Right lobe of liver (tissue), 6 donors: ENCODE results near the gene REPIN1. TPM values are rescaled to one million over a fixed set of nuclear protein-coding genes. Genes with fewer than 3 reads are reported as not detected.

Experiments
- ATAC-seq, 4 donors: fragments of 200-7000 bp; cut with Tn5 transposase; one replicate each; pipeline ENCODE4 v1.9.1; 2020; ENCODE audit warnings: mild to moderate bottlenecking in 4 of 4, moderate library complexity in 4 of 4
- DNase-seq, 3 donors: peaks; one replicate each; pipeline ENCODE4 v3.0.0-alpha.2; 2020
- H3K27ac ChIP-seq, 3 donors: fragments of 200-600 bp; one replicate each; pipeline ENCODE4 v1.8.0; 2022
- H3K27me3 ChIP-seq, 2 donors: fragments of 200-600 bp; one replicate each; pipeline ENCODE4 v1.8.0; 2022
- H3K36me3 ChIP-seq, 4 donors: fragments of 200-600 bp; sonication (generic) in 1 of 4; one replicate each; pipeline versions ENCODE4 v1.5.1 to v1.8.0; 2017 to 2022; ENCODE audit warnings: control low read depth in 1 of 4
- H3K4me1 ChIP-seq, 4 donors: fragments of 200-600 bp; sonication (generic) in 1 of 4; one replicate each; pipeline versions ENCODE4 v1.5.1 to v1.8.0; 2017 to 2022; ENCODE audit warnings: control low read depth in 1 of 4
- H3K4me3 ChIP-seq, 3 donors: fragments of 200-600 bp; one replicate each; pipeline ENCODE4 v1.8.0; 2022
- H3K9me3 ChIP-seq, 4 donors: fragments of 200-600 bp; sonication (generic) in 1 of 4; one replicate each; pipeline versions ENCODE4 v1.5.1 to v1.8.0; 2017 to 2022; ENCODE audit warnings: control low read depth in 1 of 4
- POLR2A ChIP-seq: fragments of 450-650 bp; IDR thresholded peaks from one replicate; pipeline ENCODE4 v1.6.1; 2017; ENCODE audit warnings: antibody characterized with exemption, mild to moderate bottlenecking
- WGBS: methylation state at CpG from one replicate; pipeline ENCODE4 v1.1.6; 2018; ENCODE audit warnings: low coverage, low lambda C conversion rate; ENCODE audit not compliant: insufficient coverage; ENCODE audit errors: missing lambda C conversion rate; 5-methylcytosine and 5-hydroxymethylcytosine counted together
- intact Hi-C, 2 donors: fragments of 100-400 bp; cut with DNase I; formaldehyde crosslinking; loops; one replicate each; pipeline versions ENCODE4 v1.11.2 to v1.14.1; 2022
- total RNA-seq, 6 experiments: library from RNA; depleted of rRNA in 2 of 6; stranded (reverse); fragments of >200 nt in 2 of 6; fragmentation: NEBNext Ultra II Directional in 3 of 6; extraction: Animal tissue kit (Norgen Biotek cat#: 25700) in 3 of 6; gene quantifications; one replicate each; pipeline versions ENCODE4 v1.1.0 to v1.2.4, GENCODE V29; 2016 to 2023
- TF ChIP-seq, protein P1 (sequence below), 4 donors: fragments of 200-600 bp in 3 of 4; fragments of 450-650 bp in 1 of 4; IDR thresholded peaks; one replicate each; pipeline versions ENCODE4 v1.5.1 to v1.8.0; 2016 to 2022; ENCODE audit warnings: antibody characterized with exemption in 4 of 4, mild to moderate bottlenecking in 2 of 4
- donor health status: DM: no; HTN: yes; CAD: no.
- donor health status: DM: no; HTN: no; CAD: no.
- donor health status: DM: no; HTN: no; CAD: no.
- donor health status: DM: no; HTN: yes; CAD: no.
- donor health status: DM: no; HTN: yes; CAD: no.

The REPIN1 gene
- total RNA-seq, 6 experiments from 2014 or later, result 56.2 to 133 (median 73.5) TPM

GRCh38 chr7:150376560-150376959 is 7.9 kb downstream of the REPIN1 start:
- Histone ChIP-seq H3K4me3 (no peak overlapping the region), H3K27ac (peak overlapping the region in 2 of 3 donors; percentile 79 to 92), H3K4me1 (peaks cover 0 to 42% (median 16%) of the 10 kb centered on the region in 4 donors), H3K9me3 (no peaks in the 10 kb centered on the region), H3K36me3 (peaks cover 0 to 28% (median 10%) of the 10 kb centered on the region in 4 donors), H3K27me3 (no peaks in the 10 kb centered on the region)
- intact Hi-C loops, result no loop called here
- DNase-seq (no peak), ATAC-seq (no peak)
- 44% methylated on average over 6 of the region's 6 CpGs for WGBS
- TF ChIP-seq, protein P1, sequence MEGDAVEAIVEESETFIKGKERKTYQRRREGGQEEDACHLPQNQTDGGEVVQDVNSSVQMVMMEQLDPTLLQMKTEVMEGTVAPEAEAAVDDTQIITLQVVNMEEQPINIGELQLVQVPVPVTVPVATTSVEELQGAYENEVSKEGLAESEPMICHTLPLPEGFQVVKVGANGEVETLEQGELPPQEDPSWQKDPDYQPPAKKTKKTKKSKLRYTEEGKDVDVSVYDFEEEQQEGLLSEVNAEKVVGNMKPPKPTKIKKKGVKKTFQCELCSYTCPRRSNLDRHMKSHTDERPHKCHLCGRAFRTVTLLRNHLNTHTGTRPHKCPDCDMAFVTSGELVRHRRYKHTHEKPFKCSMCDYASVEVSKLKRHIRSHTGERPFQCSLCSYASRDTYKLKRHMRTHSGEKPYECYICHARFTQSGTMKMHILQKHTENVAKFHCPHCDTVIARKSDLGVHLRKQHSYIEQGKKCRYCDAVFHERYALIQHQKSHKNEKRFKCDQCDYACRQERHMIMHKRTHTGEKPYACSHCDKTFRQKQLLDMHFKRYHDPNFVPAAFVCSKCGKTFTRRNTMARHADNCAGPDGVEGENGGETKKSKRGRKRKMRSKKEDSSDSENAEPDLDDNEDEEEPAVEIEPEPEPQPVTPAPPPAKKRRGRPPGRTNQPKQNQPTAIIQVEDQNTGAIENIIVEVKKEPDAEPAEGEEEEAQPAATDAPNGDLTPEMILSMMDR (IDR thresholded peaks at IDR 0.05), result no peak
- no peak for TF ChIP-seq POLR2A

DNA sequence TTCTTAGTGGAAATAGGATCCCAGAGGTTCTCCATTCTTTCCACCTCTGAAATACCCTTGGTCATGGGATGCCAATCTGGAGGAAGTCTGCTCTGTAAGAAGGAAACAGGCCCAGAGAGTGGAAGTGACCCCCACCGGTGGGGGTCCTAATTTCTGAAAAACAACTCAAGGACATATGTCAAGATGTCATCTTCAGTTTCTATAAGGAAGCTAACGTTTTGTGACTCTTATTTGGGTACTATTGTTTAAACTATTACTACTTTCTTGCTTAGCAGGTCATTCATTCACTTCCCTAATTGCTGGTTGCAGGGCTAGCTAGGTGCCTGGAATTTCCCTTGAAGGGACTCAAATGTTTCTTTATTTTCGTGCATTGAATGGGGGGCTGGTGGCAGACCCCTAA is 8.6 kb downstream of the REPIN1 start:
- Histone ChIP-seq H3K4me1 (peaks cover 0 to 42% (median 16%) of the 10 kb centered on the region in 4 donors), H3K36me3 (peaks cover 0 to 25% (median 8%) of the 10 kb centered on the region in 4 donors), H3K27ac (peak overlapping the region in 2 of 3 donors; percentile 79 to 92), H3K4me3 (no peak overlapping the region), H3K9me3 (no peaks in the 10 kb centered on the region), H3K27me3 (no peaks in the 10 kb centered on the region)
- TF ChIP-seq, protein P1 (IDR thresholded peaks at IDR 0.05), result no peak
- no peak for TF ChIP-seq POLR2A
- intact Hi-C loops, result no loop called here
- 17% methylated on average over 3 of the region's 3 CpGs for WGBS
- ATAC-seq, result no peak
- DNase-seq, result no peak

GRCh38 chr7:150377635-150378034 is 9.0 kb downstream of the REPIN1 start:
- peaks cover 0 to 42% (median 16%) of the 10 kb centered on the region in 4 donors for H3K4me1 ChIP-seq

DNA sequence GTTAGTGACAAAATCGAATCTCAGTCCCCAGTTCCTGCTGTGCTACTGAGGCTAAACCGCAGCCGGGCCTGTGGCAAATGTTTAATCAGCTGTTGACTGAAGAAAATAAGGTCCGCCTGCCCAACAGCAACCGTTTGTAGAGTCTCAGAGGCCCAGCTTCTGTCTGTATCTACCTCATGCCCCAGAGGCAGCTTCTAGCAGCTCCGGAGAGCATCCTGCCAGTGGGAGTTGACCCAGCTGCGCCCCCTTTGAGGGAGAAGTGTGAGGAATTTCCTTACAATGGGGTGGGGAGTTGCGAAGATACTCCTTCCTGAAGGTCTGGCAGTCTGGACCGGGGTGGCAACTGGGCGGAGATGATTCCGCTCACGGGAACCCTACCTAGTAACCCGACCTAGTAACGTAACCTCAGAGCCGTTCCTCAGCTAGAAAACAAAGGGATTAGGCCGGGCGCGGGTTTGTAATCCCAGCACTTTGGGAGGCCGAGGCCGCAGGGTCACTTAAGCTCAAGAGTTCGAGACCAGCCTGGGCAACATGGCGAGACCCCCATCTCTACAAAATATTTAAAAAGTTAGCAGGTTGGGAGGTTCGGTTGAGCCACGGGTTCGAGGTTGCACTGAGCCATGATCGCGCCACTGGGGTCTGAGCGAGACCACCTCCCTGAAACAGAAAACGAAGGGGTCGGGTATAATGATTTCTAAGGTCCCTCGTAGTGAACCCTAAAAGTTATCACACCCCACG is 9.7 kb downstream of the REPIN1 start:
- H3K4me3 ChIP-seq, result peak overlapping the region; percentile 55 to 72 (median 67)
- peaks cover 0 to 47% (median 16%) of the 10 kb centered on the region in 4 donors for H3K4me1 ChIP-seq
- no peaks in the 10 kb centered on the region for H3K9me3 ChIP-seq
- peak overlapping the region; percentile 79 to 92 (median 90) for H3K27ac ChIP-seq
- H3K27me3 ChIP-seq, result no peaks in the 10 kb centered on the region
- TF ChIP-seq, protein P1 (IDR thresholded peaks at IDR 0.05), result peak in 1 of 4 donors; percentile 6
- peak; percentile 45 for TF ChIP-seq POLR2A
- ATAC-seq (peak; percentile 21 to 48 (median 38)), DNase-seq (peak; percentile 56 to 73 (median 72))
- peaks cover 0 to 14% (median 2%) of the 10 kb centered on the region in 4 donors for H3K36me3 ChIP-seq
- WGBS, result 0% methylated on average over 18 of the region's 32 CpGs
- intact Hi-C loops, result no loop called here

More at GRCh38 chr7:150377635-150378034, 9.0 kb downstream of the REPIN1 start:
- ATAC-seq (no peak), DNase-seq (no peak)
- H3K27ac ChIP-seq, result peak overlapping the region in 2 of 3 donors; percentile 79 to 92
- WGBS, result 27% methylated on average over 4 of the region's 4 CpGs
- peak overlapping the region in 1 of 3 donors; percentile 55 for H3K4me3 ChIP-seq
- no peaks in the 10 kb centered on the region for H3K27me3 ChIP-seq
- H3K36me3 ChIP-seq, result peaks cover 0 to 20% (median 5%) of the 10 kb centered on the region in 4 donors
- intact Hi-C loops, result no loop called here
- no peak for TF ChIP-seq POLR2A
- TF ChIP-seq, protein P1 (IDR thresholded peaks at IDR 0.05), result no peak
- no peaks in the 10 kb centered on the region for H3K9me3 ChIP-seq
